H9 (cell line): ENCODE results near the gene NDUFB4. TPM values are rescaled to one million over a fixed set of nuclear protein-coding genes. Genes with fewer than 3 reads are reported as not detected.

ENCODE experiments used
- DNase-seq: peaks from one replicate; pipeline ENCODE4 v3.0.0-alpha.2; 2017
- H2AFZ ChIP-seq: one replicate; pipeline ENCODE4 v1.6.1; 2013; ENCODE audit warnings: mild to moderate bottlenecking, low read length, control low read depth, moderate library complexity
- H2AK5ac ChIP-seq: 2 replicates; pipeline ENCODE4 v1.6.1; 2013; ENCODE audit warnings: low read length, control low read depth, mixed read lengths; ENCODE audit not compliant: insufficient read length
- H2BK120ac ChIP-seq: one replicate; pipeline ENCODE4 v1.6.1; 2013; ENCODE audit warnings: low read depth, mild to moderate bottlenecking, low read length, control low read depth, inconsistent platforms; ENCODE audit not compliant: poor library complexity, severe bottlenecking
- H2BK12ac ChIP-seq: 2 replicates; pipeline ENCODE4 v1.6.1; 2013; ENCODE audit warnings: low read length, control low read depth, mixed read lengths, low read depth; ENCODE audit not compliant: insufficient read length
- H2BK15ac ChIP-seq: 2 replicates; pipeline ENCODE4 v1.6.1; 2013; ENCODE audit warnings: low read depth, low read length, control low read depth
- H2BK20ac ChIP-seq: one replicate; pipeline ENCODE4 v1.6.1; 2013; ENCODE audit warnings: low read depth, mild to moderate bottlenecking, low read length, control low read depth, inconsistent platforms; ENCODE audit not compliant: poor library complexity, severe bottlenecking
- H2BK5ac ChIP-seq: 2 replicates; pipeline ENCODE4 v1.6.1; 2013; ENCODE audit warnings: low read length, control low read depth, mixed read lengths; ENCODE audit not compliant: insufficient read length
- H3K14ac ChIP-seq: 2 replicates; pipeline ENCODE4 v1.6.1; 2013; ENCODE audit warnings: low read length, control low read depth; ENCODE audit not compliant: insufficient read depth
- H3K18ac ChIP-seq: 2 replicates; pipeline ENCODE4 v1.6.1; 2013; ENCODE audit warnings: low read depth, mild to moderate bottlenecking, mixed read lengths, low read length, control low read depth; ENCODE audit not compliant: insufficient read length
- H3K23ac ChIP-seq: 2 replicates; pipeline ENCODE4 v1.6.1; 2013; ENCODE audit warnings: low read length, control low read depth, mixed read lengths, low read depth; ENCODE audit not compliant: insufficient read length
- H3K23me2 ChIP-seq: 2 replicates; pipeline ENCODE4 v1.6.1; 2013; ENCODE audit warnings: low read depth, mild to moderate bottlenecking, mixed read lengths, low read length, control low read depth; ENCODE audit not compliant: insufficient read length, poor library complexity, severe bottlenecking
- H3K27ac ChIP-seq: 2 replicates; pipeline ENCODE4 v1.5.1; 2013; ENCODE audit warnings: low read length, control low read depth, mixed read lengths, low read depth; ENCODE audit not compliant: insufficient read length
- H3K27me3 ChIP-seq: 2 replicates; pipeline ENCODE4 v1.6.1; 2013; ENCODE audit warnings: low read length, control low read depth, inconsistent platforms; ENCODE audit not compliant: insufficient read depth
- H3K4ac ChIP-seq: 2 replicates; pipeline ENCODE4 v1.6.1; 2013; ENCODE audit warnings: low read depth, mild to moderate bottlenecking, control low read depth, inconsistent platforms, low read length, moderate library complexity
- H3K4me1 ChIP-seq: 2 replicates; pipeline ENCODE4 v1.6.1; 2013; ENCODE audit warnings: low read length, control low read depth, inconsistent platforms; ENCODE audit not compliant: insufficient read depth
- H3K4me2 ChIP-seq: 2 replicates; pipeline ENCODE4 v1.6.1; 2013; ENCODE audit warnings: low read length, control low read depth, mixed read lengths; ENCODE audit not compliant: insufficient read length, insufficient read depth
- H3K56ac ChIP-seq: 2 replicates; pipeline ENCODE4 v1.6.1; 2013; ENCODE audit warnings: low read depth, mild to moderate bottlenecking, mixed read lengths, low read length, control low read depth; ENCODE audit not compliant: insufficient read length
- H3K79me1 ChIP-seq: 2 replicates; pipeline ENCODE4 v1.6.1; 2013; ENCODE audit warnings: low read depth, mild to moderate bottlenecking, moderate library complexity, low read length, control low read depth, inconsistent platforms; ENCODE audit not compliant: insufficient read depth, poor library complexity, severe bottlenecking
- H3K79me2 ChIP-seq: 2 replicates; pipeline ENCODE4 v1.6.1; 2013; ENCODE audit warnings: low read length, control low read depth, inconsistent platforms; ENCODE audit not compliant: insufficient read depth
- H3K9ac ChIP-seq: 2 replicates; pipeline ENCODE4 v1.6.1; 2013; ENCODE audit warnings: low read length, control low read depth, mixed read lengths; ENCODE audit not compliant: insufficient read length; ENCODE audit errors: extremely low read depth
- H3K9me3 ChIP-seq: one replicate; pipeline ENCODE4 v1.6.1; 2013; ENCODE audit warnings: low read depth, low read length, inconsistent platforms; ENCODE audit not compliant: control insufficient read depth
- H3T11ph ChIP-seq: one replicate; pipeline ENCODE4 v1.6.1; 2013; ENCODE audit warnings: mild to moderate bottlenecking, low read length, control low read depth, inconsistent platforms
- H4K20me1 ChIP-seq: one replicate; pipeline ENCODE4 v1.6.1; 2013; ENCODE audit not compliant: control insufficient read depth, insufficient read length, insufficient read depth
- H4K5ac ChIP-seq: 2 replicates; pipeline ENCODE4 v1.6.1; 2013; ENCODE audit warnings: low read depth, mild to moderate bottlenecking, mixed read lengths, low read length, control low read depth; ENCODE audit not compliant: insufficient read length
- H4K8ac ChIP-seq: replicated peaks from 2 replicates; pipeline ENCODE4 v1.6.1; 2013; ENCODE audit warnings: low read length, control low read depth, mixed read lengths, low read depth; ENCODE audit not compliant: insufficient read length
- H4K91ac ChIP-seq: 2 replicates; pipeline ENCODE4 v1.6.1; 2013; ENCODE audit warnings: low read depth, mild to moderate bottlenecking, moderate library complexity, mixed read lengths, low read length, control low read depth; ENCODE audit not compliant: insufficient read length
- H3K27ac Mint-ChIP-seq, 3 experiments: 2 replicates in 2 of 3; 3 replicates in 1 of 3; pipeline ENCODE4 v1.8.0; 2020 to 2021; ENCODE audit warnings: mixed read lengths in 3 of 3, mild to moderate bottlenecking in 1 of 3, moderate library complexity in 1 of 3
- H3K27me3 Mint-ChIP-seq: 2 replicates; pipeline ENCODE4 v1.8.0; 2021; ENCODE audit warnings: low read depth, mild to moderate bottlenecking, moderate library complexity, mixed read lengths
- H3K36me3 Mint-ChIP-seq, 3 experiments: 2 replicates in 2 of 3; 3 replicates in 1 of 3; pipeline ENCODE4 v1.8.0; 2020 to 2021; ENCODE audit warnings: low read depth in 3 of 3, mixed read lengths in 3 of 3; ENCODE audit not compliant: insufficient read depth in 1 of 3
- H3K4me1 Mint-ChIP-seq, 2 experiments: 2 replicates each; pipeline ENCODE4 v1.8.0; 2020; ENCODE audit warnings: mixed read lengths in 2 of 2
- H3K4me3 Mint-ChIP-seq, 2 experiments: 2 replicates in 1 of 2; 3 replicates in 1 of 2; pipeline ENCODE4 v1.8.0; 2020 to 2021; ENCODE audit warnings: mild to moderate bottlenecking in 2 of 2, mixed read lengths in 2 of 2, moderate library complexity in 1 of 2
- H3K9me3 Mint-ChIP-seq, 2 experiments: 2 replicates in 1 of 2; 3 replicates in 1 of 2; pipeline ENCODE4 v1.8.0; 2020; ENCODE audit warnings: mild to moderate bottlenecking in 2 of 2, mixed read lengths in 2 of 2, moderate library complexity in 1 of 2
- CTCF ChIP-seq: fragments of 200-600 bp; sonication (generic); conservative IDR thresholded peaks from 3 replicates; pipeline ENCODE4 v1.8.0; 2021; ENCODE audit warnings: antibody characterized with exemption, mild to moderate bottlenecking
- total RNA-seq: library from RNA; stranded (reverse); gene quantifications from 2 replicates; pipeline ENCODE4 v1.2.1, GENCODE V29; 2021

Gene NDUFB4
- total RNA-seq, 1 experiment from 2014 or later = 217 TPM

GRCh38 chr3:120625159-120625586 lies 29.0 kb downstream of the NDUFB4 start:
- no peak overlapping the region for H3K27ac ChIP-seq
- no peaks in the 10 kb centered on the region for H3K79me1 ChIP-seq
- Mint-ChIP-seq H3K4me3 (no peak overlapping the region), H3K27me3 (no peaks in the 10 kb centered on the region), H3K36me3 (peaks cover 10 to 23% (median 14%) of the 10 kb centered on the region in 3 experiments), H3K4me1 (peaks cover 0 to 13% of the 10 kb centered on the region in 2 experiments; a peak in 2 of 4 replicates), H3K9me3 (peaks cover 25 to 30% of the 10 kb centered on the region in 2 experiments), H3K27ac (no peak overlapping the region; a peak in 1 of 7 replicates)
- no peaks in the 10 kb centered on the region for H3K79me2 ChIP-seq
- no peak overlapping the region for H2BK20ac ChIP-seq
- H3K18ac ChIP-seq = no peak overlapping the region
- no peak overlapping the region for H2BK120ac ChIP-seq
- H3K23ac ChIP-seq = no peak overlapping the region
- no peak overlapping the region for H3T11ph ChIP-seq
- DNase-seq = no peak
- H4K5ac ChIP-seq = no peak overlapping the region
- no peaks in the 10 kb centered on the region for H3K23me2 ChIP-seq
- H3K4me2 ChIP-seq = no peak overlapping the region
- no peaks in the 10 kb centered on the region for H3K27me3 ChIP-seq
- no peak overlapping the region for H4K8ac ChIP-seq
- H3K14ac ChIP-seq = no peak overlapping the region
- no peak overlapping the region for H4K91ac ChIP-seq
- H3K4me1 ChIP-seq = no peaks in the 10 kb centered on the region
- H2BK12ac ChIP-seq = no peak overlapping the region
- peaks cover 13% of the 10 kb centered on the region for H3K9me3 ChIP-seq
- no peak overlapping the region for H3K4ac ChIP-seq
- no peak overlapping the region for H2BK15ac ChIP-seq
- H2BK5ac ChIP-seq = no peak overlapping the region
- TF ChIP-seq CTCF = no peak
- H2AK5ac ChIP-seq = no peak overlapping the region
- H2AFZ ChIP-seq = no peak overlapping the region
- H3K56ac ChIP-seq = no peak overlapping the region
- no peak overlapping the region for H3K9ac ChIP-seq
- no peaks in the 10 kb centered on the region for H4K20me1 ChIP-seq
